Liver (tissue), 9 donors: ENCODE measurements around the gene CELF1. TPM values are rescaled to one million over a fixed set of nuclear protein-coding genes. Genes with fewer than 3 reads are reported as not detected.

Experiments used
- DNase-seq: peaks from one replicate; pipeline ENCODE4 v3.0.0-alpha.2; 2017; ENCODE audit warnings: low spot score
- H3K27ac ChIP-seq, 2 donors: one replicate each; pipeline ENCODE4 v1.7.0; 2013; ENCODE audit warnings: inconsistent platforms in 2 of 2, low read length in 2 of 2, control low read depth in 1 of 2, low read depth in 1 of 2, mild to moderate bottlenecking in 1 of 2
- H3K27me3 ChIP-seq, 4 donors: one replicate each; pipeline versions ENCODE4 v1.6.1 to v1.7.0; 2013; ENCODE audit warnings: low read length in 3 of 4, inconsistent platforms in 1 of 4, mild to moderate bottlenecking in 1 of 4, moderate library complexity in 1 of 4; ENCODE audit not compliant: control insufficient read depth in 4 of 4, insufficient read depth in 4 of 4
- H3K36me3 ChIP-seq, 4 donors: one replicate each; pipeline versions ENCODE4 v1.6.1 to v1.7.0; 2013; ENCODE audit warnings: low read length in 3 of 4, mild to moderate bottlenecking in 3 of 4, low read depth in 1 of 4, moderate library complexity in 1 of 4; ENCODE audit not compliant: control insufficient read depth in 4 of 4, insufficient read depth in 3 of 4
- H3K4me1 ChIP-seq, 4 donors: one replicate each; pipeline versions ENCODE4 v1.6.1 to v1.7.0; 2013; ENCODE audit warnings: low read length in 3 of 4, mild to moderate bottlenecking in 3 of 4, moderate library complexity in 1 of 4; ENCODE audit not compliant: control insufficient read depth in 4 of 4, insufficient read depth in 4 of 4
- H3K4me3 ChIP-seq, 3 donors: one replicate each; pipeline versions ENCODE4 v1.6.1 to v1.7.0; 2013; ENCODE audit warnings: low read length in 3 of 3, control low read depth in 1 of 3, low read depth in 1 of 3, mild to moderate bottlenecking in 1 of 3
- H3K9ac ChIP-seq, 2 donors: one replicate each; pipeline ENCODE4 v1.7.0; 2013; ENCODE audit warnings: low read length in 2 of 2, mild to moderate bottlenecking in 2 of 2, moderate library complexity in 2 of 2, control low read depth in 1 of 2, low read depth in 1 of 2
- H3K9me3 ChIP-seq, 4 donors: one replicate each; pipeline versions ENCODE4 v1.6.1 to v1.7.0; 2013; ENCODE audit warnings: low read length in 3 of 4; ENCODE audit not compliant: control insufficient read depth in 4 of 4
- EGR1 ChIP-seq, 2 donors: IDR thresholded peaks; 2 replicates each; pipeline ENCODE4 v1.6.1; 2016 to 2018; ENCODE audit warnings: antibody characterized with exemption in 2 of 2, low read depth in 2 of 2
- FOXA1 ChIP-seq: IDR thresholded peaks from 2 replicates; pipeline ENCODE4 v1.6.1; 2016; ENCODE audit warnings: antibody characterized with exemption
- FOXA2 ChIP-seq: IDR thresholded peaks from 2 replicates; pipeline ENCODE4 v1.6.1; 2016; ENCODE audit warnings: antibody characterized with exemption
- GABPA ChIP-seq, 2 donors: IDR thresholded peaks in 1 of 2; conservative IDR thresholded peaks in 1 of 2; 2 replicates each; pipeline ENCODE4 v1.6.1; 2016; ENCODE audit warnings: antibody characterized with exemption in 2 of 2, mild to moderate bottlenecking in 1 of 2, moderate library complexity in 1 of 2
- HNF4A ChIP-seq, 2 donors: conservative IDR thresholded peaks; 2 replicates each; pipeline ENCODE4 v1.6.1; 2016; ENCODE audit warnings: antibody characterized with exemption in 2 of 2, mild to moderate bottlenecking in 2 of 2
- HNF4G ChIP-seq: IDR thresholded peaks from 2 replicates; pipeline ENCODE4 v1.6.1; 2016; ENCODE audit warnings: antibody characterized with exemption
- JUND ChIP-seq, 2 donors: IDR thresholded peaks; 2 replicates each; pipeline ENCODE4 v1.6.1; 2016; ENCODE audit warnings: antibody characterized with exemption in 2 of 2
- NR2F2 ChIP-seq: IDR thresholded peaks from 2 replicates; pipeline ENCODE4 v1.6.1; 2016; ENCODE audit warnings: antibody characterized with exemption
- RAD21 ChIP-seq, 2 donors: IDR thresholded peaks; 2 replicates each; pipeline ENCODE4 v1.6.1; 2016; ENCODE audit warnings: antibody characterized with exemption in 2 of 2, mild to moderate bottlenecking in 2 of 2
- RXRA ChIP-seq, 2 donors: IDR thresholded peaks; 2 replicates each; pipeline ENCODE4 v1.6.1; 2017 to 2018; ENCODE audit warnings: antibody characterized with exemption in 2 of 2, mild to moderate bottlenecking in 1 of 2
- SP1 ChIP-seq: IDR thresholded peaks from 2 replicates; pipeline ENCODE4 v1.6.1; 2018; ENCODE audit warnings: antibody characterized with exemption, mild to moderate bottlenecking
- TAF1 ChIP-seq: conservative IDR thresholded peaks from 2 replicates; pipeline ENCODE4 v1.6.1; 2016; ENCODE audit warnings: antibody characterized with exemption, mild to moderate bottlenecking
- YY1 ChIP-seq: IDR thresholded peaks from 2 replicates; pipeline ENCODE4 v1.6.1; 2016; ENCODE audit warnings: antibody characterized with exemption, mild to moderate bottlenecking
- WGBS: extraction: QIAGEN DNeasy Blood & Tissue Kit; methylation state at CpG from one replicate; pipeline ENCODE4 v1.1.7; 2013; 5-methylcytosine and 5-hydroxymethylcytosine counted together
- polyA plus RNA-seq, 2 donors: library from polyadenylated mRNA; stranded (reverse) in 1 of 2; unstranded in 1 of 2; fragments of 200-250 nt in 1 of 2; fragments of >200 nt in 1 of 2; fragmentation: Nextera tagmentation in 1 of 2; extraction: Ambion mirVana in 1 of 2; gene quantifications; one replicate each; pipeline versions ENCODE4 v1.2.1 to v1.2.3, GENCODE V29; 2013 to 2015
- total RNA-seq, 2 donors: library from RNA; depleted of rRNA; stranded (reverse); fragments of >200 nt; gene quantifications; one replicate each; pipeline ENCODE4 v1.2.3, GENCODE V29; 2014
- TF ChIP-seq, protein P1 (sequence below): IDR thresholded peaks from 2 replicates; pipeline ENCODE4 v1.6.1; 2016; ENCODE audit warnings: antibody characterized with exemption
- TF ChIP-seq, protein P2 (sequence below): fragments of 150-350 bp; IDR thresholded peaks from 2 replicates; pipeline ENCODE4 v1.5.1; 2017; ENCODE audit warnings: improper control_type of control experiment, low read depth, low read length; ENCODE audit not compliant: missing input control
- TF ChIP-seq, protein P3 (sequence below): IDR thresholded peaks from 2 replicates; pipeline ENCODE4 v1.6.1; 2016; ENCODE audit warnings: antibody characterized with exemption, mild to moderate bottlenecking
- TF ChIP-seq, protein P4 (sequence below): IDR thresholded peaks from 2 replicates; pipeline ENCODE4 v1.6.1; 2016; ENCODE audit warnings: antibody characterized with exemption
- donor health status: healthy.
- donor health status: healthy.
- donor health status: healthy.
- donor health status: healthy.
- donor health status: healthy.

CELF1 gene
- total and polyA plus RNA-seq, 4 donors = 23.5 to 139 (median 60.3) TPM

DNA sequence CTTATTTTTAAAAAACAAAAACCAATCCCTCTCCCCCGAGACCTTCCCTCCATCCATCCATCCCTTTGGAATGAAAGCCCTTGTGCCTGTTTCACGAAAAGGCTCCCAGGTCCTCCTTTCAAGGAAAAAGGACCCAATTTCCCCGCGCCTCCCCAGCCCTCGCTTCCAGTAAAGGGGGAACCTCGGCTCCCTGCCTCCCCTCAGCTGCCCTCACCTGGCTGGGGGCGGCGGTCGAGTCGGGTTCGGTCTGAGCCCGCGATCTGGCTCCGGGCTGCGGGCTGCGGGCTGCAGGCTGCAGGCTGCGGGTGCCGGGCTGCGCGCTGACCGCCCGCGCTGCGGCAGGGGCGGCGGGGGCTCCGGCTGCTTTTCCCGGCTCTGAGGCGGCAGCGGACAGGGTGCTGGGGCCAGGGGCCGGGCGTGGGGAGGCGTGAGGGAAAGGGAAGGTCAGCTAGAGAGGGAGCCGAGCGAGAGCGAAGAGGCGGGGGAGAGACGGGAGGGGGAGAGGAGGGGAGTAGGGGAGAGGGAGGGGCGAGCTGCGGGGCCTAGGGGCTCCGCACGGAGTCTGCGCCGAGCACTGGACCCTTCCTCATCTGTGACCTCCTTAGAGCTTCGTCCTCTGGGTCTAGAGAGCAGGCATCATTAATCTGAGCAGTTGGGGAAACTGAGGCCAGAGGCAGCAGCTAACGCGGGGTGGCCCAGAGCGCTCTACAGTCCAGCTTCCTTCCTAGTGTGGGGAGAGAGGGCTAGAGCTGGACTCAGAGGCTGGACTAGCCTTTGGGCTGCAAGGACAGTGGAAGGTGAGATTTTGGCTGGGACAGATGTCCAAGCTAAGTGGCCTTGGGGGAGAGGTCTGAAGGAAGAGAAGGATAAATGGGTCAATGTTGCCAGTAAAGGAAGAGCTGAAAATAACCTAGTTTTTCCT lies 41.3 kb upstream of the CELF1 start, which contains the start of gene C1QTNF4:
Gene C1QTNF4, minus strand, starts transcription at position 478 of the 922 bp plus-strand sequence. CDS start 3,601 bp downstream, outside the sequence.
- H3K4me3 ChIP-seq = peak within 1 kb of the TSS in 1 of 3 donors; percentile 33
- DNase-seq = no peak
- 5% methylated on average over 48 of the region's 48 CpGs for WGBS
- no peaks in the 10 kb centered on the region for H3K36me3 ChIP-seq
- H3K9ac ChIP-seq = no peak within 1 kb of the TSS
- no peak within 1 kb of the TSS for H3K27ac ChIP-seq
- peaks cover 0 to 6% (median 2%) of the 10 kb centered on the region in 4 donors for H3K4me1 ChIP-seq
- peaks cover 0 to 7% (median 1%) of the 10 kb centered on the region in 4 donors for H3K9me3 ChIP-seq
- peaks cover 0 to 7% (median 2%) of the 10 kb centered on the region in 4 donors for H3K27me3 ChIP-seq
- TF ChIP-seq FOXA1 (no peak), HNF4G (no peak), EGR1 (IDR thresholded peaks at IDR 0.05; ENCODE audit: low read depth in 2 of 2) (no peak), FOXA2 (no peak), TAF1 (no peak), RAD21 (IDR thresholded peaks at IDR 0.05) (no peak), RXRA (IDR thresholded peaks at IDR 0.05) (no peak), JUND (IDR thresholded peaks at IDR 0.05) (no peak), NR2F2 (no peak), GABPA (IDR thresholded peaks at IDR 0.05 in 1 of 2, conservative IDR thresholded peaks at IDR 0.05 in 1 of 2) (no peak), YY1 (no peak)
- TF ChIP-seq, protein P1, sequence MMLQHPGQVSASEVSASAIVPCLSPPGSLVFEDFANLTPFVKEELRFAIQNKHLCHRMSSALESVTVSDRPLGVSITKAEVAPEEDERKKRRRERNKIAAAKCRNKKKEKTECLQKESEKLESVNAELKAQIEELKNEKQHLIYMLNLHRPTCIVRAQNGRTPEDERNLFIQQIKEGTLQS = no peak
- TF ChIP-seq, protein P2, sequence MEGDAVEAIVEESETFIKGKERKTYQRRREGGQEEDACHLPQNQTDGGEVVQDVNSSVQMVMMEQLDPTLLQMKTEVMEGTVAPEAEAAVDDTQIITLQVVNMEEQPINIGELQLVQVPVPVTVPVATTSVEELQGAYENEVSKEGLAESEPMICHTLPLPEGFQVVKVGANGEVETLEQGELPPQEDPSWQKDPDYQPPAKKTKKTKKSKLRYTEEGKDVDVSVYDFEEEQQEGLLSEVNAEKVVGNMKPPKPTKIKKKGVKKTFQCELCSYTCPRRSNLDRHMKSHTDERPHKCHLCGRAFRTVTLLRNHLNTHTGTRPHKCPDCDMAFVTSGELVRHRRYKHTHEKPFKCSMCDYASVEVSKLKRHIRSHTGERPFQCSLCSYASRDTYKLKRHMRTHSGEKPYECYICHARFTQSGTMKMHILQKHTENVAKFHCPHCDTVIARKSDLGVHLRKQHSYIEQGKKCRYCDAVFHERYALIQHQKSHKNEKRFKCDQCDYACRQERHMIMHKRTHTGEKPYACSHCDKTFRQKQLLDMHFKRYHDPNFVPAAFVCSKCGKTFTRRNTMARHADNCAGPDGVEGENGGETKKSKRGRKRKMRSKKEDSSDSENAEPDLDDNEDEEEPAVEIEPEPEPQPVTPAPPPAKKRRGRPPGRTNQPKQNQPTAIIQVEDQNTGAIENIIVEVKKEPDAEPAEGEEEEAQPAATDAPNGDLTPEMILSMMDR = no peak

DNA sequence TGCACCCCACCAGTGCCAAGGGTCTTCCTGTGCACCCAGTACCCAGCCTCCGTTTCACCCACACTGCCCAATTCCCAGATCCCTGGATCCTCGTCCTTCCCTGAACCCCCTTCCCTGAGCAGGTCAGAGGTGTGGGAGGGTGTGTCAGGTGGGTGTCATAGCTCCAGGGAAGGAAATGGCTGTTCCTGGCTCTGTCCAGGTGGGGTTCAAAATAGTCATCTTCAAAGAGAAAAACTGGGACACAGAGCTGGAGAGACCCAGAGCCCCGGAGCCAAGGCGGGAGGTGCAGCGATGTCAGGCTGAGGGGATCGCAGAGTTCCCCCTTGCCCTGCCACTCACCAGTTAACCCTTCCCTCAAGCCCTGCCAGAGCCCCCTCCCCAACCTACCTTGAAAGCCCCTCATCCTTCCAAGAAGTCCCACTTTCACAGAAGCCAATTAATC lies 40.6 kb upstream of the CELF1 start:
- no peaks in the 10 kb centered on the region for H3K36me3 ChIP-seq
- peaks cover 0 to 6% (median 2%) of the 10 kb centered on the region in 4 donors for H3K4me1 ChIP-seq
- peaks cover 0 to 7% (median 2%) of the 10 kb centered on the region in 4 donors for H3K27me3 ChIP-seq
- TF ChIP-seq, protein P3, sequence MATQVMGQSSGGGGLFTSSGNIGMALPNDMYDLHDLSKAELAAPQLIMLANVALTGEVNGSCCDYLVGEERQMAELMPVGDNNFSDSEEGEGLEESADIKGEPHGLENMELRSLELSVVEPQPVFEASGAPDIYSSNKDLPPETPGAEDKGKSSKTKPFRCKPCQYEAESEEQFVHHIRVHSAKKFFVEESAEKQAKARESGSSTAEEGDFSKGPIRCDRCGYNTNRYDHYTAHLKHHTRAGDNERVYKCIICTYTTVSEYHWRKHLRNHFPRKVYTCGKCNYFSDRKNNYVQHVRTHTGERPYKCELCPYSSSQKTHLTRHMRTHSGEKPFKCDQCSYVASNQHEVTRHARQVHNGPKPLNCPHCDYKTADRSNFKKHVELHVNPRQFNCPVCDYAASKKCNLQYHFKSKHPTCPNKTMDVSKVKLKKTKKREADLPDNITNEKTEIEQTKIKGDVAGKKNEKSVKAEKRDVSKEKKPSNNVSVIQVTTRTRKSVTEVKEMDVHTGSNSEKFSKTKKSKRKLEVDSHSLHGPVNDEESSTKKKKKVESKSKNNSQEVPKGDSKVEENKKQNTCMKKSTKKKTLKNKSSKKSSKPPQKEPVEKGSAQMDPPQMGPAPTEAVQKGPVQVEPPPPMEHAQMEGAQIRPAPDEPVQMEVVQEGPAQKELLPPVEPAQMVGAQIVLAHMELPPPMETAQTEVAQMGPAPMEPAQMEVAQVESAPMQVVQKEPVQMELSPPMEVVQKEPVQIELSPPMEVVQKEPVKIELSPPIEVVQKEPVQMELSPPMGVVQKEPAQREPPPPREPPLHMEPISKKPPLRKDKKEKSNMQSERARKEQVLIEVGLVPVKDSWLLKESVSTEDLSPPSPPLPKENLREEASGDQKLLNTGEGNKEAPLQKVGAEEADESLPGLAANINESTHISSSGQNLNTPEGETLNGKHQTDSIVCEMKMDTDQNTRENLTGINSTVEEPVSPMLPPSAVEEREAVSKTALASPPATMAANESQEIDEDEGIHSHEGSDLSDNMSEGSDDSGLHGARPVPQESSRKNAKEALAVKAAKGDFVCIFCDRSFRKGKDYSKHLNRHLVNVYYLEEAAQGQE = no peak
- TF ChIP-seq, protein P1 = no peak
- no peak for TF ChIP-seq FOXA1
- TF ChIP-seq GABPA (IDR thresholded peaks at IDR 0.05 in 1 of 2, conservative IDR thresholded peaks at IDR 0.05 in 1 of 2) = no peak
- TF ChIP-seq HNF4G = no peak
- no peak for TF ChIP-seq SP1
- TF ChIP-seq TAF1 = no peak
- TF ChIP-seq, protein P2 = no peak
- no peak for TF ChIP-seq EGR1 (IDR thresholded peaks at IDR 0.05; ENCODE audit: low read depth in 2 of 2)
- TF ChIP-seq JUND (IDR thresholded peaks at IDR 0.05) = no peak
- no peak for TF ChIP-seq HNF4A (conservative IDR thresholded peaks at IDR 0.05)
- TF ChIP-seq, protein P4, sequence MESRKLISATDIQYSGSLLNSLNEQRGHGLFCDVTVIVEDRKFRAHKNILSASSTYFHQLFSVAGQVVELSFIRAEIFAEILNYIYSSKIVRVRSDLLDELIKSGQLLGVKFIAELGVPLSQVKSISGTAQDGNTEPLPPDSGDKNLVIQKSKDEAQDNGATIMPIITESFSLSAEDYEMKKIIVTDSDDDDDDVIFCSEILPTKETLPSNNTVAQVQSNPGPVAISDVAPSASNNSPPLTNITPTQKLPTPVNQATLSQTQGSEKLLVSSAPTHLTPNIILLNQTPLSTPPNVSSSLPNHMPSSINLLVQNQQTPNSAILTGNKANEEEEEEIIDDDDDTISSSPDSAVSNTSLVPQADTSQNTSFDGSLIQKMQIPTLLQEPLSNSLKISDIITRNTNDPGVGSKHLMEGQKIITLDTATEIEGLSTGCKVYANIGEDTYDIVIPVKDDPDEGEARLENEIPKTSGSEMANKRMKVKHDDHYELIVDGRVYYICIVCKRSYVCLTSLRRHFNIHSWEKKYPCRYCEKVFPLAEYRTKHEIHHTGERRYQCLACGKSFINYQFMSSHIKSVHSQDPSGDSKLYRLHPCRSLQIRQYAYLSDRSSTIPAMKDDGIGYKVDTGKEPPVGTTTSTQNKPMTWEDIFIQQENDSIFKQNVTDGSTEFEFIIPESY = no peak
- peak overlapping the region in 1 of 3 donors; percentile 33 for H3K4me3 ChIP-seq
- 18% methylated on average over 6 of the region's 6 CpGs for WGBS
- no peak overlapping the region for H3K9ac ChIP-seq
- peaks cover 0 to 7% (median 1%) of the 10 kb centered on the region in 4 donors for H3K9me3 ChIP-seq
- no peak overlapping the region for H3K27ac ChIP-seq
- DNase-seq = no peak
